Suprapubic skin (tissue), 4 donors: ENCODE measurements around the gene LAP3.

Experiments used
- CTCF ChIP-seq, 2 donors: fragments of 200-600 bp in 1 of 2; fragments of 450-650 bp in 1 of 2; sonication (generic) in 1 of 2; IDR thresholded peaks; one replicate each; pipeline ENCODE4 v1.5.1; 2016 to 2019; ENCODE audit warnings: antibody characterized with exemption in 2 of 2, mild to moderate bottlenecking in 1 of 2, moderate library complexity in 1 of 2
- POLR2A ChIP-seq, 2 donors: fragments of 450-650 bp; IDR thresholded peaks; one replicate each; pipeline ENCODE4 v1.6.1; 2017; ENCODE audit warnings: antibody characterized with exemption in 2 of 2, mild to moderate bottlenecking in 2 of 2, moderate library complexity in 2 of 2
- POLR2AphosphoS5 ChIP-seq, 3 donors: sonication (generic); formaldehyde crosslinking; IDR thresholded peaks; one replicate each; pipeline ENCODE4 v1.6.1; 2017; ENCODE audit warnings: antibody characterized with exemption in 3 of 3

GRCh38 chr4:17599826-17600225, 22.8 kb downstream of the LAP3 start:
- no peak for TF ChIP-seq CTCF (IDR thresholded peaks at IDR 0.05)
- no peak for TF ChIP-seq POLR2AphosphoS5 (IDR thresholded peaks at IDR 0.05)
- TF ChIP-seq POLR2A (IDR thresholded peaks at IDR 0.05): no peak
